Measurements from ENCODE around the gene ODF2L. TPM values are rescaled to one million over a fixed set of nuclear protein-coding genes. Genes with fewer than 3 reads are reported as not detected.
"Not testable (repeated sequence)": the region's sequence is repeated elsewhere in the genome, so short reads cannot be mapped to it uniquely, and the experiment has no call there.

The ODF2L gene
- polyA plus RNA-seq, 3 donors from 2014 or later: 20.1 to 31.3 (median 21.3) TPM

GRCh38 chr1:86377341-86377740 is 18.8 kb downstream of the ODF2L start:
- H3K27ac Mint-ChIP-seq: peak overlapping the region in 1 of 6 donors; percentile 24
- peaks cover 0 to 4% (median 0%) of the 10 kb centered on the region in 6 donors for H3K9me3 Mint-ChIP-seq
- no peak overlapping the region for H3K4me3 Mint-ChIP-seq
- H3K27me3 Mint-ChIP-seq (ENCODE audit: low read depth in 3 of 3): no peaks in the 10 kb centered on the region
- peaks cover 0 to 11% of the 10 kb centered on the region in 2 donors for H3K4me1 Mint-ChIP-seq
- H3K36me3 Mint-ChIP-seq: peaks cover 17 to 40% (median 35%) of the 10 kb centered on the region in 3 donors
- DNase-seq: no peak

GRCh38 chr1:86375688-86376087 is 20.4 kb downstream of the ODF2L start:
- H3K4me1 Mint-ChIP-seq: peaks cover 0 to 8% of the 10 kb centered on the region in 2 donors
- no peak overlapping the region for H3K4me3 Mint-ChIP-seq
- H3K27me3 Mint-ChIP-seq (ENCODE audit: low read depth in 3 of 3): no peaks in the 10 kb centered on the region
- H3K9me3 Mint-ChIP-seq: peaks cover 0 to 4% (median 0%) of the 10 kb centered on the region in 6 donors
- H3K36me3 Mint-ChIP-seq: peaks cover 21 to 46% (median 42%) of the 10 kb centered on the region in 3 donors
- no peak overlapping the region for H3K27ac Mint-ChIP-seq
- no peak for DNase-seq

GRCh38 chr1:86370601-86371022 is 25.5 kb downstream of the ODF2L start:
- H3K4me1 Mint-ChIP-seq: no peaks in the 10 kb centered on the region
- peaks cover 12 to 40% (median 27%) of the 10 kb centered on the region in 3 donors for H3K36me3 Mint-ChIP-seq
- no peak overlapping the region for H3K27ac Mint-ChIP-seq
- H3K9me3 Mint-ChIP-seq: no peaks in the 10 kb centered on the region
- no peak for DNase-seq
- H3K4me3 Mint-ChIP-seq: no peak overlapping the region
- no peaks in the 10 kb centered on the region for H3K27me3 Mint-ChIP-seq (ENCODE audit: low read depth in 3 of 3)

- no peaks in the 10 kb centered on the region for H3K4me1 Mint-ChIP-seq
- H3K4me3 Mint-ChIP-seq: no peak overlapping the region
- no peaks in the 10 kb centered on the region for H3K9me3 Mint-ChIP-seq
- peaks cover 2% of the 10 kb centered on the region in 3 donors for H3K27me3 Mint-ChIP-seq (ENCODE audit: low read depth in 3 of 3)
- peaks cover 9 to 23% (median 18%) of the 10 kb centered on the region in 3 donors for H3K36me3 Mint-ChIP-seq
- H3K27ac Mint-ChIP-seq: no peak overlapping the region
- no peak for DNase-seq
Measured at GRCh38 chr1:86365896-86366295, 30.2 kb downstream of the ODF2L start.

- Mint-ChIP-seq H3K36me3 (peaks cover 10 to 35% (median 33%) of the 10 kb centered on the region in 3 donors), H3K9me3 (no peaks in the 10 kb centered on the region), H3K4me1 (no peaks in the 10 kb centered on the region), H3K4me3 (no peak overlapping the region), H3K27ac (no peak overlapping the region), H3K27me3 (ENCODE audit: low read depth in 3 of 3) (peaks cover 2% of the 10 kb centered on the region in 3 donors)
- no peak for DNase-seq
Measured at GRCh38 chr1:86362807-86363206, 33.3 kb downstream of the ODF2L start.

- Mint-ChIP-seq H3K27me3 (ENCODE audit: low read depth in 3 of 3) (peaks cover 0 to 2% (median 2%) of the 10 kb centered on the region in 3 donors), H3K9me3 (no peaks in the 10 kb centered on the region), H3K36me3 (peaks cover 42 to 59% (median 55%) of the 10 kb centered on the region in 3 donors), H3K27ac (no peak overlapping the region), H3K4me3 (no peak overlapping the region), H3K4me1 (no peaks in the 10 kb centered on the region)
- no peak for DNase-seq
Measured at GRCh38 chr1:86357796-86358195, 38.3 kb downstream of the ODF2L start.

GRCh38 chr1:86356247-86356646 is 39.9 kb downstream of the ODF2L start:
- H3K4me1 Mint-ChIP-seq: no peaks in the 10 kb centered on the region
- H3K9me3 Mint-ChIP-seq: no peaks in the 10 kb centered on the region

GRCh38 chr1:86352086-86352485 is 44.0 kb downstream of the ODF2L start:
- Mint-ChIP-seq H3K36me3 (peaks cover 38 to 56% (median 51%) of the 10 kb centered on the region in 3 donors), H3K9me3 (peaks cover 0 to 2% (median 0%) of the 10 kb centered on the region in 6 donors), H3K4me3 (no peak overlapping the region), H3K27ac (no peak overlapping the region), H3K4me1 (no peaks in the 10 kb centered on the region), H3K27me3 (ENCODE audit: low read depth in 3 of 3) (no peaks in the 10 kb centered on the region)
- no peak for DNase-seq

More at GRCh38 chr1:86356247-86356646, 39.9 kb downstream of the ODF2L start:
- H3K4me3 Mint-ChIP-seq: no peak overlapping the region
- no peak for DNase-seq
- no peak overlapping the region for H3K27ac Mint-ChIP-seq
- peaks cover 45 to 62% (median 61%) of the 10 kb centered on the region in 3 donors for H3K36me3 Mint-ChIP-seq
- no peaks in the 10 kb centered on the region for H3K27me3 Mint-ChIP-seq (ENCODE audit: low read depth in 3 of 3)

- not testable (repeated sequence) for H3K4me1 Mint-ChIP-seq; H3K9me3 Mint-ChIP-seq; H3K27me3 Mint-ChIP-seq (ENCODE audit: low read depth in 3 of 3); H3K27ac Mint-ChIP-seq; H3K4me3 Mint-ChIP-seq; DNase-seq
- H3K36me3 Mint-ChIP-seq: peaks cover 30 to 56% (median 48%) of the 10 kb centered on the region in 3 donors
Measured at GRCh38 chr1:86350230-86350629, 45.9 kb downstream of the ODF2L start.

- Mint-ChIP-seq H3K9me3 (peaks cover 0 to 10% (median under 1%) of the 10 kb centered on the region in 6 donors), H3K27ac (peak overlapping the region in 1 of 6 donors; percentile 35), H3K4me1 (no peaks in the 10 kb centered on the region), H3K27me3 (ENCODE audit: low read depth in 3 of 3) (peaks cover 0 to 2% (median 0%) of the 10 kb centered on the region in 3 donors), H3K4me3 (no peak overlapping the region), H3K36me3 (peaks cover 5 to 31% (median 22%) of the 10 kb centered on the region in 3 donors)
- DNase-seq: no peak
Measured at GRCh38 chr1:86346388-86346787, 49.7 kb downstream of the ODF2L start.

- Mint-ChIP-seq H3K27me3 (ENCODE audit: low read depth in 3 of 3) (peaks cover 0 to 2% (median 0%) of the 10 kb centered on the region in 3 donors), H3K27ac (no peak overlapping the region), H3K36me3 (peaks cover 4 to 21% (median 11%) of the 10 kb centered on the region in 3 donors), H3K9me3 (peaks cover 0 to 10% (median 0%) of the 10 kb centered on the region in 6 donors), H3K4me1 (no peaks in the 10 kb centered on the region), H3K4me3 (no peak overlapping the region)
- no peak for DNase-seq
Measured at GRCh38 chr1:86345042-86345441, 51.1 kb downstream of the ODF2L start.

- H3K27ac Mint-ChIP-seq: no peak overlapping the region
- no peaks in the 10 kb centered on the region for H3K4me1 Mint-ChIP-seq
- DNase-seq: no peak
- H3K9me3 Mint-ChIP-seq: peaks cover 0 to 5% (median 0%) of the 10 kb centered on the region in 6 donors
- H3K36me3 Mint-ChIP-seq: peaks cover under 1% of the 10 kb centered on the region in 3 donors
- no peak overlapping the region for H3K4me3 Mint-ChIP-seq
- H3K27me3 Mint-ChIP-seq (ENCODE audit: low read depth in 3 of 3): peaks cover 0 to 2% (median 0%) of the 10 kb centered on the region in 3 donors
Measured at GRCh38 chr1:86339906-86340305, 56.2 kb downstream of the ODF2L start.

- no peak overlapping the region for H3K27ac Mint-ChIP-seq
- peaks cover 0 to 2% (median 0%) of the 10 kb centered on the region in 3 donors for H3K27me3 Mint-ChIP-seq (ENCODE audit: low read depth in 3 of 3)
Measured at GRCh38 chr1:86339014-86339812, 56.9 kb downstream of the ODF2L start.

GRCh38 chr1:86335916-86336315 is 60.2 kb downstream of the ODF2L start:
- Mint-ChIP-seq H3K4me3 (no peak overlapping the region), H3K36me3 (no peaks in the 10 kb centered on the region), H3K27me3 (ENCODE audit: low read depth in 3 of 3) (peaks cover 0 to 4% (median 0%) of the 10 kb centered on the region in 3 donors), H3K4me1 (no peaks in the 10 kb centered on the region), H3K27ac (no peak overlapping the region), H3K9me3 (peaks cover 0 to 7% (median 2%) of the 10 kb centered on the region in 6 donors)
- no peak for DNase-seq

More at GRCh38 chr1:86339014-86339812, 56.9 kb downstream of the ODF2L start:
- no peak overlapping the region for H3K4me3 Mint-ChIP-seq
- DNase-seq: no peak
- no peaks in the 10 kb centered on the region for H3K4me1 Mint-ChIP-seq
- H3K9me3 Mint-ChIP-seq: peaks cover 0 to 4% (median 0%) of the 10 kb centered on the region in 6 donors
- no peaks in the 10 kb centered on the region for H3K36me3 Mint-ChIP-seq

All from immature natural killer cell (primary cell).